ENCODE measurements around the gene PPOX.

The PPOX gene

GRCh38 chr1:161198897-161199431 is 32.7 kb downstream of the PPOX start, which contains the start of gene ADAMTS4:
ADAMTS4 (minus strand) TSS chr1:161199054; CDS start chr1:161198627, 427 bp downstream.
- no peak for DNase-seq

- no peak for DNase-seq
Measured at GRCh38 chr1:161199506-161200139, 33.4 kb downstream of the PPOX start.

GRCh38 chr1:161200421-161200991 is 34.3 kb downstream of the PPOX start:
- DNase-seq, result no peak

- DNase-seq, result no peak
Measured at GRCh38 chr1:161200992-161201835, 35.0 kb downstream of the PPOX start.

GRCh38 chr1:161201836-161202712 is 35.8 kb downstream of the PPOX start, which contains the start of gene NDUFS2:
NDUFS2 (plus strand) TSS chr1:161202367; CDS start chr1:161202386, 19 bp downstream.
- DNase-seq, result peak; percentile 95

GRCh38 chr1:161206411-161207140 is 40.4 kb downstream of the PPOX start:
- DNase-seq, result no peak

GRCh38 chr1:161207173-161207572 is 40.9 kb downstream of the PPOX start:
- DNase-seq, result no peak

DNA sequence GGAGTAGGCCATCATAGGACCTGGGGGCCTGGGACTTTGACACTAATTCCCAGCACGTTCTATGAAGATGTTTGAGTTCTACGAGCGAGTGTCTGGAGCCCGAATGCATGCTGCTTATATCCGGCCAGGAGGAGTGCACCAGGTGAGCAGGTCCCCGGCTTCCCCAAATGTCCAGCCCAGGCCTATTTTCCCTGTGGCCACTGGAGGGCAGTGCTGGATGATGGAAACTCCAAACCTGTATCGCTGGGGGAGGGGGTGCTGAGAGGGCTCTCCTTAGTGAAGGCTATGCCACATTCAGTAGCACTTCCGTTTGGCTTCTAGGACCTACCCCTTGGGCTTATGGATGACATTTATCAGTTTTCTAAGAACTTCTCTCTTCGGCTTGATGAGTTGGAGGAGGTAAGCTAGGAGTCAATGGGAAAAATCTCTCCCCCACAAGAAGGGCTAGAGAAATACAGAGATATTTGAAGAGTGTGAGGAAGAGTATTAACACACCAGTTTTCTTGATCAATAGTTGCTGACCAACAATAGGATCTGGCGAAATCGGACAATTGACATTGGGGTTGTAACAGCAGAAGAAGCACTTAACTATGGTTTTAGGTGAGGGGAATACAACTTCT is 43.7 kb downstream of the PPOX start:
- DNase-seq, result peak; percentile 59

DNA sequence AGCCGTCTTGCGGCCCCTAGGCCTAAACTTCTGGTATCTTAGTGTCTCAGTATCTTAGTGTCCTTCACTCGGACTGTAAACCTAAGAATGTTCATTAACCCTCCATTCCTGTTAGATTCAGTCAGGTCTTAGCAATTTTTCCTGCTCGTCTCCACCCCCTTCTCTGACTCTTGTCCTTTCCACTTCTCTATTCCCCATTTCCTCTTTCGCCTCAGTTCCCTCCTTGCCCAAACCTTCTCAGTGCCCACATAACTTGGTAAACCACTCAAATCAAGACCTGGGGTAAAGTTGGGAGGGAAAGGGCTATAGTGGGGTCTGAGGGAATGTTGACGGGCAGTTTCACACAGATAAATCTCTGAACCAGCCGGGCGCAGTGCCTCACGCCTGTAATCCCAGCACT is 48.1 kb downstream of the PPOX start:
- no peak for DNase-seq

GRCh38 chr1:161215076-161215475 is 48.9 kb downstream of the PPOX start, which contains the start of gene FCER1G:
FCER1G (plus strand) TSS chr1:161215295; CDS start chr1:161215322, 27 bp downstream.
- DNase-seq, result no peak

- DNase-seq, result no peak
Measured at GRCh38 chr1:161216945-161217712, 50.9 kb downstream of the PPOX start.

GRCh38 chr1:161217831-161218230 is 51.6 kb downstream of the PPOX start:
- DNase-seq, result no peak

DNA sequence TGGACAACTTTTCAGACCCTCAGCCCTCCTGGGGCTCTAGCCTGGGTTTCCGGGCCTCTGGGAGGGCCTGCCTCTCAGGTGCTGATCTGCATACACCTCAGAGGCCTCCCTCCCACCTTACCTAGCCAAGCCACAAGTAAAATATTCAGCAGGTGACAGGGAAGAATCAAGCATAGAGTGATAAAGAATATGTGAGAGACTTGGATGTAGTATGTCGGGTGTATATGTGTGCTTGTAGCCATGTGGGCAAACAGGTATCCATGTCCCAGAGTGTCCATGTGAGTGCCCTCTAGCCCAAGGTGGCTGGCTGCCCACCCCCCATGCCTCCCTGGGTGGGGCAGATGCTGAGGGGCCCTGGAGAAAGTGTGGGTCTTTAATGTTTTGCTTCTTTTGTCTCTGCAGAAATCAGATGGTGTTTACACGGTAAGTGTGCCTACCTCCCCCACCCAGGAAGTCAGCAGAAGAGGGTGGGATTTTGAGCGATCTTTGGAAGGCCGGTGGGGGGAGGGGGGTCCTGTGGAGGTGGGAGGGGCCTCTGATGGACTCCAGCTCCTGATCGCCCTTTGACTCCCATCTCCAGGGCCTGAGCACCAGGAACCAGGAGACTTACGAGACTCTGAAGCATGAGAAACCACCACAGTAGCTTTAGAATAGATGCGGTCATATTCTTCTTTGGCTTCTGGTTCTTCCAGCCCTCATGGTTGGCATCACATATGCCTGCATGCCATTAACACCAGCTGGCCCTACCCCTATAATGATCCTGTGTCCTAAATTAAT is 52.3 kb downstream of the PPOX start:
- peak; percentile 43 for DNase-seq

DNA sequence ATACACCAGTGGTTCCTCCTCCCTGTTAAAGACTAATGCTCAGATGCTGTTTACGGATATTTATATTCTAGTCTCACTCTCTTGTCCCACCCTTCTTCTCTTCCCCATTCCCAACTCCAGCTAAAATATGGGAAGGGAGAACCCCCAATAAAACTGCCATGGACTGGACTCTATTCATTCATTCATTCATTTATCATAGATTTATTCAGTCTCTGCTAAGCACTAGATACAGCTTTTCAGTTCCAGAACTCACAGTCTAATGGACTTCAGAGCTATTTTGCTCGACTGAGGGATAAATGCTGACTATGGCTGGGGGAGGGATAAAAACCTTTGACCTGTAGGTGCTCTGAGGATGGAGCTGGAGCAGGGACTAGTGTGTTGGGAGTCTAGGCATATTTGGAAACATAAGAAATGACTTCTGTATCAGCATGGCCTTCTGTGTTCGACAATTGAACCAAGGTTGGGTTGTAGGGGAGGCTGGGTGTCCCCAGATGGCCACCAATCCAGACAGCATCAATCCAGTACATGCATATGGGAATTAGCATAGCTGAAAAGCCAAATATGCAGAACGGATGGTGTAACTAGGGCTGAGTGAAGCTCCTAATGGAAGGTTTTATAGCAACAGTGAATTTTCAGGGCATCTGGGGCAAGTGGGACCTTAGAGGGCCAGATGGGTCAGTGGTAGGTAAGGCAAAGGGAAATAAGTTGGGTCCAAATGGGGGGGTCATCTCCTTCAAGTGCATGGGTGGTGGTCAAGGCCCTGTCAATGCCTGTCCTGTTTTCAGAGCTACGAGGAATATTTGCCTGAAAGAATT is 53.1 kb downstream of the PPOX start:
- no peak for DNase-seq

GRCh38 chr1:161220002-161220401 is 53.8 kb downstream of the PPOX start:
- no peak for DNase-seq
